Measurements from ENCODE around the gene VIT.

DNA sequence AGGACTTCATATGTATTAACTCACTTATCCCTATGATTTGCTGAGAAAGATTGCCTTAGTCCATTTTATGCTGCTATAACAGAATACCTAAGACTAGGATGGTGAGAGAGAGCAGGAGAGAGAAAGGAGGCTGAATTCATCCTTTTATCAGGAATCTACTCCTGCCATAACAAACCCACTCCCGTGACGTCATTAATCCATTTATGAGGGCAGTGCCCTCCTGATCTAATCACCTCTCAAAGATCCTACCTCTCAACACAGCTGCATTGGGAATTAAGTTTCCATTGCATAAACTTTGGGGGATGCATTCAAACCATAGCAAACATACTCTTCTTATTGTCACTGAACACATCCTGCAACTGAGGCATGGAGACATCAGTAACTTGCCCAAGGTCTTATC lies 122.0 kb downstream of the VIT start:
- TF ChIP-seq FOXM1 (IDR thresholded peaks at IDR 0.05; ENCODE audit: borderline replicate concordance, low read depth) (no peak), TCF12 (IDR thresholded peaks at IDR 0.05; ENCODE audit: low read depth) (no peak), TEAD4 (IDR thresholded peaks at IDR 0.05) (no peak), MAX (IDR thresholded peaks at IDR 0.05) (no peak), REST (IDR thresholded peaks at IDR 0.05; ENCODE audit: low read depth) (no peak)
- TF ChIP-seq, protein P1, sequence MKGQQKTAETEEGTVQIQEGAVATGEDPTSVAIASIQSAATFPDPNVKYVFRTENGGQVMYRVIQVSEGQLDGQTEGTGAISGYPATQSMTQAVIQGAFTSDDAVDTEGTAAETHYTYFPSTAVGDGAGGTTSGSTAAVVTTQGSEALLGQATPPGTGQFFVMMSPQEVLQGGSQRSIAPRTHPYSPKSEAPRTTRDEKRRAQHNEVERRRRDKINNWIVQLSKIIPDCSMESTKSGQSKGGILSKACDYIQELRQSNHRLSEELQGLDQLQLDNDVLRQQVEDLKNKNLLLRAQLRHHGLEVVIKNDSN (IDR thresholded peaks at IDR 0.05), result no peak

Measured in Ishikawa (cell line).